ENCODE results near the gene DGKG.

Gene DGKG

DNA sequence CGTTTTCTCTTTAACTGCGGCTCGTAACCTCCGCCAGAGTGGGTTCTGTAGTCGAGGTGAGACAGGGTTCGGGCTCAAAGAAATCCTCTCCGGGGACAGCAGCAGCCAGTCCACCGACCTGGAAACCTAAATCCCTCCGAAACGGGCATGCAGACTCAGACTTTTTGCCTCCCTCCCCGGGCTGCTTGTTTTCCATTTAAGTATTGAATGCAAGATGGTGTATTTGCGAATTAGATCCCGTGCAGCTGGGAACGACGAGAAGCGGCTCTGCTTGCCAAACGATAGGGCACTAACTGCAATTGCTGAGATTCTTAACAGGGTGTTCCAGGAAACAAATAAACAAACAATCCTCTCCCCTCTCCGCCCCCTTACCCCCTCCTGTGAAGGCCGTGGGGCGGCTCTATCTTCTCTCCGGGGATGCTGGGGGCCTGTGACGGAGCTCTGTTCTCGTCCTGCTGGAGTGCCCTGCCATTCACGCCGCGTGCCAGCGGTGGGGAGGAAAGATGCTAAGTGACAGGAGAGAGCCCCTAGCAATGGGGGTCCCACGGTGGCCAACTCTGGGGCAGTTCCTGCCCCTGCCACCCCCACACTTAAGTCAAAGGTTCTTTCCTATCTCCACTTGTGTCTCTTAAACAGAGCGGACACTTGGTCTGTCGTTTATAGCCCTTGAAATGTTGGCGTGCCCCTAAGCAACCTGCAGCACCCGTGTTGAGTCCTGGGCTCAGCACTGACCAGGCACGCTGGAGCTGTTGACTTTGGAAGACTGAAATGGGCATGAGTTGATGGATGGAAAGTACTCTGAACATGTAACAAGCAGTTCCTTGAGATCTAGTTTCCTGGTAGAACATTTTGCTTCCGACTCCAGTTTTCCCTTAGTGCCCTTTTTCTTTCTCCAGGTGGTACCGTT lies 251.9 kb downstream of the DGKG start:
- DNase-seq (ENCODE audit: insufficient read length, low spot score) = no peak
- FAIRE-seq = peak; percentile 38
- TF ChIP-seq POLR2AphosphoS5 (IDR thresholded peaks at IDR 0.05; ENCODE audit: low read depth, low read length) (no peak), TAF1 (IDR thresholded peaks at IDR 0.05; ENCODE audit: low read depth, low read length) (no peak), POU2F2 (IDR thresholded peaks at IDR 0.05; ENCODE audit: low read depth, low read length) (no peak), PAX5 (IDR thresholded peaks at IDR 0.05; ENCODE audit: insufficient read depth, low read length, severe bottlenecking) (no peak), POLR2A (IDR thresholded peaks at IDR 0.05; ENCODE audit: low read depth, low read length) (no peak), SPI1 (IDR thresholded peaks at IDR 0.05; ENCODE audit: low read depth, low read length) (no peak)

DNA sequence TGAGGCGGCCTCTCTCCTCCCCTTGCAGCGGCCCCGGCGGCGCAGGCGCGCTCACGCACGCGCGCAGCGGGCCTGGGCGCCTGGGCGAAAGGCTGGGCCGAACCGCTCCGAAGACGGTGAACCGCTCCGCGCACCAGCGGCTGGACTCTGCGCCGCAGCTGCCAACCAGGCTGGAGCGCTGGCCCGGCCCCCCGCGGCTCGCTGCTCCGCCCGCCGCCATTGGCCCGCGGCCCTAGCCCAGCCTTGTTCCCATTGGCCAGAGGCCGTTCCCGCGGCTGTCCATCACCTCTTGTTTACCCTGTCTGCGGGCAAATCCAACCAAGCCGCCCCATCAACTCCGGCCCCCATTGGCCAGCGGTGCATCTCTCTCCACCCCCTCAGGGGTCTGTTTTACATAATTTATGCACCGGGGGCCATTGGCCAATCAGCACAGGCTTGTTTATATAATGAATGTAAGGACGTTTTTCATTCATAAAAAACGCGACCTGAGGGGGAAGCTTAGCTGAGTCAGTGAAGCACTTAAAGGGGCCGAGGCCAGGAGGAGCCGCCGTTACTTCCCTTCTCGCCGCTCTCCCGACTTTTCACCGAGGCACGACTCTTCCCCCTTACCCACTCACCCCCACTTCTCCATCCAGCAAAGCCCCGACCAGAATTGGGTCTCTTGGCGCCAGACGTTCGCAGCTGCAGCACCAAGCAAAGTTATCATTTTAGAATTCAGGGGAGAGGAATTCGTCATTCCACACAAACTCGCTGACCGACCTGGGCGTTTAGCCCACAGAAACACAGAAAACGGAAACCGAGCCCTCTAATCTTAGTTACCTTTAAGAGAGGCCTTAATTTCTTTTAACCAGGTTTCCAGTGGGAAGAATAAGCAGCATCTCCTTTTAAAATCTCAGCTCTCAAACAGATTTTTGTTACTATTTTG lies 252.8 kb downstream of the DGKG start, which contains the start of gene ETV5:
Gene ETV5 (minus strand): TSS at position 149 of the 925 bp plus-strand sequence. CDS start 3,221 bp downstream, outside the sequence.
- DNase-seq (ENCODE audit: insufficient read length, low spot score) (peak; percentile 94), FAIRE-seq (peak; percentile 96)
- peak; percentile 44; the same call in 1 of the 2 replicates for TF ChIP-seq SPI1 (IDR thresholded peaks at IDR 0.05; ENCODE audit: low read depth, low read length)
- peak; percentile 80 for TF ChIP-seq POLR2A (IDR thresholded peaks at IDR 0.05; ENCODE audit: low read depth, low read length)
- peak; percentile 60; the same call in 1 of the 2 replicates for TF ChIP-seq POLR2AphosphoS5 (IDR thresholded peaks at IDR 0.05; ENCODE audit: low read depth, low read length)
- TF ChIP-seq PAX5 (IDR thresholded peaks at IDR 0.05; ENCODE audit: insufficient read depth, low read length, severe bottlenecking) = no peak
- TF ChIP-seq TAF1 (IDR thresholded peaks at IDR 0.05; ENCODE audit: low read depth, low read length) = peak; percentile 85
- TF ChIP-seq POU2F2 (IDR thresholded peaks at IDR 0.05; ENCODE audit: low read depth, low read length) = peak; percentile 94

DNA sequence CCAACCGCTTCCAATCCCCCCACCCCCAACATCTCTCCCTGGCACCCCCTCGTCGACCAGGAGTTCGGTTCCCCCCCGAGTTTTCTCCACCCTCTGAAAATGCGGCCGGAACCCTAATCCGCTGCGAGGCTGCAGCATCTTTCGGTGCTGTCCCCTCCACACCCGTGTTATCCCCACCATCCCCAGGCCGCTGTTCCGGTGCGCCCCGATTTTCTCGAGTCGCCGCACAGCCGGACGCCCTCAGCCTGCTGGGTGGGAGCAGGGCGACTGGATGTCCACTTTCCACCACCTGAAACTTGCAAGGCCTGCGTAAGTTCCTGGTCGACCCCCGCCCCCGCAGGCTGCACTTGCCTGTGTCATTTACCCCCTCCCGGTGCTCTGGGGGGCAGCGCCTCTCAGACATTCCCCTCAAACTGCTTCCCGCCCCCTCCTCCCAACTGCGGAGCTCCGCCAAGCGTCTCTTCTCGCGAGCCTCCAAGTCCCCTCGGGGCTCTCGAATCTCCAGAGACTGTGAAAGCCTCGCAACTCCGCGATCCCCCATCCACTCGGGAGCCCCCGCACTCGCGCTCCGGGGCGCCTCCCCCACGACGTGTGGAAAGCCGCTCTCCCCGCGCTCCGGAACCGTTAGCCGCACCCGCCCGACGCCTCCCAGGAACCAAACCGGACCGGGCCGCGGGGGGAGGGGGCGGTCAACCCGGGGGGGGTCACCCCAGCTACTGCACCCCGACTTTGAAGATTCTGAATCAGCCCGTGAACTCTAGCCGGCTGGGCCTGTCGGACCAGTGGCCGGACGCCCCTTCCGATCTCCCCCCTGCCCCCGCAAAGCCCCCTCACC lies 253.7 kb downstream of the DGKG start:
- FAIRE-seq (no peak), DNase-seq (ENCODE audit: insufficient read length, low spot score) (peak; percentile 60)
- no peak for TF ChIP-seq SPI1 (IDR thresholded peaks at IDR 0.05; ENCODE audit: low read depth, low read length)
- TF ChIP-seq TAF1 (IDR thresholded peaks at IDR 0.05; ENCODE audit: low read depth, low read length) = 0 out of 2 replicates have a peak, but pooled peaks have one; percentile 21

DNA sequence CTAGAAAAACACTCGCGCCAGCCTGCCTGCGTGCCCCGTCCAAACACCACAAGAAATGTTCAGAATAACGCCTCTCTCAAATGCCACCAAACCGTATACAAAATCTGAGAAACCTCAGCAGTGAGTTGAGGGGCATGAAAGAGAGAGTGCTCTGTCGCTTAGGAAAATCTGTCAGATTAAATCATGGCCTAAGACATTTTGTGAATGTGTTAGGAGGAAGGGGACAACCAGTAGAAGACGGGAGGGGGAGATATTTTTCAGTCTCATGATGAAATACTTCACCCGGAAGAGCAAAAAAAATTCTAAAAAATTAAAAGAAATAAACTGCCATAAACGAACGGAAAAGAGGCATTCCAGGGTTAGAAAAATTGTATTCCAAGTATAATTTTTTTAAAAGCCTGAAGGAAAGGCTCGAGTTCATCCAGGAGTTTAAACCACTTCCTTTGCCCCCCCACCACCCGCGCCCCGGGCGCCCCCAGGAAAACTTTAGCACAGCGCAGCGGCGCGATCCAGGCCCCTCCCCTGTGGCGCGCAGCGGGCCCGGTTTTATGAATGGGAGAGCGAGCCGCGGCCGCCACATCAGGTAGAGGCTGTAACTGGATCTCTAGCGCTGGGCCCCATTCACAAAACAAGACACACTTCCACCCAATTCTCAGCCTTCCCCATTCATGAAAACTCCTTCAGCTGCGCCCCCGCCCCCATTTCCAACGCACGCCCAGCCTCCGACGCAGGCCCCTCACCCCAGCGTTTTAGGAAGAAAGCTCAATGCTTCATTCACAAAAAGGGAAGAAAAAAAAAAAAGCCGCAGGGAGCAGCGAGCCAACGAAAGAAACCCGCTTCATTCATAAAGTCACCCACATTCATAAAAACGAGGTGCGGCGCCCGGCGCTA lies 254.6 kb downstream of the DGKG start:
- DNase-seq (ENCODE audit: insufficient read length, low spot score) (peak; percentile 51), FAIRE-seq (no peak)
- no peak for TF ChIP-seq POLR2AphosphoS5 (IDR thresholded peaks at IDR 0.05; ENCODE audit: low read depth, low read length)
- no peak for TF ChIP-seq PAX5 (IDR thresholded peaks at IDR 0.05; ENCODE audit: insufficient read depth, low read length, severe bottlenecking)
- no peak for TF ChIP-seq POLR2A (IDR thresholded peaks at IDR 0.05; ENCODE audit: low read depth, low read length)
- TF ChIP-seq SPI1 (IDR thresholded peaks at IDR 0.05; ENCODE audit: low read depth, low read length) = no peak
- no peak for TF ChIP-seq TAF1 (IDR thresholded peaks at IDR 0.05; ENCODE audit: low read depth, low read length)
- TF ChIP-seq POU2F2 (IDR thresholded peaks at IDR 0.05; ENCODE audit: low read depth, low read length) = no peak

DNA sequence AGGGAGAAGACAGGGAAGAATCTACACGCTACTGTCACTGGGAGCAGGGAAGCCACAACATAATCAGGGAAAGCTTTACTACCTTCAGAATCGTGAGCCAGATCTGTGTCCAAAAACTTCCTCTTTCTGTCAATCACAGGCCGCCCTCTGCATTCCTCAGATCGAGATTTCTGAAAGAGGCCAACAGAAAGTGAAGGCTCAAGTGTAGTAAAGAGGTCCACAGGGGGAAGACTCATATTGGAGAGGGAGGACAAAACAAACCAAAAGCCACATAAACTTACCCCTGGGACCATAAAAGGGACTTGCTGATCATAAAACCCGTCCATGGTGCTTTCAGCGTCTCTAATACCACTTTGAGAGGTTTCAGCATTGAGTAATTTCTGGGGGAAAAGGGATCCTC lies 256.5 kb downstream of the DGKG start:
- DNase-seq (ENCODE audit: insufficient read length, low spot score) (no peak), FAIRE-seq (no peak)
- TF ChIP-seq PAX5 (IDR thresholded peaks at IDR 0.05; ENCODE audit: insufficient read depth, low read length, severe bottlenecking) (no peak), POLR2AphosphoS5 (IDR thresholded peaks at IDR 0.05; ENCODE audit: low read depth, low read length) (no peak), TAF1 (IDR thresholded peaks at IDR 0.05; ENCODE audit: low read depth, low read length) (no peak)

DNA sequence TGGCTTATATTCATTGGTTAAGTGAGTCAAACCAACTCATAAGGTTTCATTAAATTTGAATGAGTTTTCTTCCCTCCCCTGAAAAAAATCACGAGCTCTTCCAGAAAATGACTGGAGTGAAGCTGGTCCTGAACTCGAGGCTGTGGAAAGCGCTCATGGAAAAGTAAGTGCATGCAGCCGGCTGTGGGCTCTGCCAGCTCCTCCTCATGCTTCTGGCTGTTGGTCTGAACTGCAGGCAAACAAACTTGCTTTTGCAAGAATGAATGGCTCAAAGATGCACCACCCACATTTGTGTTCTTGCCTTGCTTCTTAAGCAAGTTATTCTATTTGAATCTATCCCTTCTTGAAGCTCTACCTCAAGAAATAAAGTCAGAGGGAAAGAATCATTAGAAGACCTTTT lies 259.3 kb downstream of the DGKG start:
- FAIRE-seq (no peak), DNase-seq (ENCODE audit: insufficient read length, low spot score) (no peak)
- TF ChIP-seq POU2F2 (IDR thresholded peaks at IDR 0.05; ENCODE audit: low read depth, low read length) (no peak), POLR2AphosphoS5 (IDR thresholded peaks at IDR 0.05; ENCODE audit: low read depth, low read length) (no peak), SPI1 (IDR thresholded peaks at IDR 0.05; ENCODE audit: low read depth, low read length) (no peak), TAF1 (IDR thresholded peaks at IDR 0.05; ENCODE audit: low read depth, low read length) (no peak), POLR2A (IDR thresholded peaks at IDR 0.05; ENCODE audit: low read depth, low read length) (no peak), PAX5 (IDR thresholded peaks at IDR 0.05; ENCODE audit: insufficient read depth, low read length, severe bottlenecking) (no peak)

DNA sequence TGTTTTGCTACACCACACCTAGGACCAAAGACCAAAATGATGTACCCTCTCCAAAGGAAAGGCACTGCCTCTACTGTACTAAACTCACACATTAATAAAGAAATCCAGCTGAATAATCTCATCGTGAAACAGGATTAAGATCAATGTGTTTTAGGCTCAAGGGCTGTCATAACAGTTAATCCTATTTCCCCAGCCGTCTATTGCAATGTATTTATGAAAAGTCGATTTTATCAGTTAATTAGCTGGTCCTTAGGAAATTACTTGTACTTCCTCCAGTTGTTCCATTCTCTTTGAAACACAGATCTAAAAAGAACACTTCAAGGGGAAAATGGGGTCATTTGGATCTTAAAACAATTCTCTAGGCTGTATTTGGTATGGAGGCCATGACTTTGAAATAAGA lies 261.6 kb downstream of the DGKG start:
- FAIRE-seq (no peak), DNase-seq (ENCODE audit: insufficient read length, low spot score) (no peak)
- no peak for TF ChIP-seq POU2F2 (IDR thresholded peaks at IDR 0.05; ENCODE audit: low read depth, low read length)
- no peak for TF ChIP-seq SPI1 (IDR thresholded peaks at IDR 0.05; ENCODE audit: low read depth, low read length)
- TF ChIP-seq TAF1 (IDR thresholded peaks at IDR 0.05; ENCODE audit: low read depth, low read length) = no peak
- TF ChIP-seq PAX5 (IDR thresholded peaks at IDR 0.05; ENCODE audit: insufficient read depth, low read length, severe bottlenecking) = no peak
- TF ChIP-seq POLR2A (IDR thresholded peaks at IDR 0.05; ENCODE audit: low read depth, low read length) = no peak

DNA sequence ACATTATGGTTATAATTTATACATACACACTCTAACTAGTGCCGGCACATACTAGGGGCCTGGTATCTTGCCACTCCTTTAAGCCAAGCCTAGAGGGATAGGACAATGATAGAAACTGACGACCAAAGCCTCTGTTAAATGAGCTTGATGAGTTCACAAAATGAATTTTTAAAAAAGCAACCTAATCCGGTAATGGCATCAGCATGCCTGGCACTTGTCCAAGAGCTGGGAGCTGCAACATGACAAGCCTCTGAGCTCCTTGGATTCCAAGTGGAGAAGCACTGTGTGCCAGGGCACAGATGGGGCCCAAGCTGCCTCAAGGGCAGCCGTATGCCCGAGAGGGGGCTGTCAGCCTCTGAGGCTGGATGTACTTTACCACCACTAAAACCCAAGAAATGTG lies 262.9 kb downstream of the DGKG start:
- DNase-seq (ENCODE audit: insufficient read length, low spot score) = no peak
- TF ChIP-seq POLR2A (IDR thresholded peaks at IDR 0.05; ENCODE audit: low read depth, low read length) (no peak), TAF1 (IDR thresholded peaks at IDR 0.05; ENCODE audit: low read depth, low read length) (no peak), POU2F2 (IDR thresholded peaks at IDR 0.05; ENCODE audit: low read depth, low read length) (no peak), PAX5 (IDR thresholded peaks at IDR 0.05; ENCODE audit: insufficient read depth, low read length, severe bottlenecking) (no peak), SPI1 (IDR thresholded peaks at IDR 0.05; ENCODE audit: low read depth, low read length) (no peak), POLR2AphosphoS5 (IDR thresholded peaks at IDR 0.05; ENCODE audit: low read depth, low read length) (no peak)
- no peak for FAIRE-seq
